ENCODE results near the gene GPR68.
A peak's percentile ranks its signal among the peaks of the same experiment; 100 is the strongest.

Gene GPR68

DNA sequence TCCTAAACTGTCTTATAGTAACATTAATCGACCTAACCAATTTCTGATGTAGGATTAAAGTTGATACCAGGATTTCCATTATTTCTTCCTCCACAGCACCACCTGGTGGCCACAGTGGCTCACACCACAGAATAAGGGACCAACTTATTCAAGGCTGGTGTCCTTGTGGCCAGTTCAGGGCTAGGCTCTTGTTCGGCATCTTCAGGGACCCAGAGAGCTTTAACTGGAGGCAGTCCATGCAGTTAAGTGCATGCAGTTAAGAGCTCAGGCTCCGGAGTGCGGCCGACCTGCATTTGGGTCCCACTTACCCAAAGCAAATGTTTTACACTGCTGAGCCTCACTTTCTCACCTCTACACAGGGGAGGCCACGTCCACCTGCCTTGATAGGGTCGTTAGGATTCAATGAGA, 42.0 kb upstream of the GPR68 start:
- Histone ChIP-seq H2BK12ac (ENCODE audit: low read length) (no peak overlapping the region), H2BK120ac (ENCODE audit: low read depth, low read length) (no peak overlapping the region), H3K36me3 (replicated peaks in 1 of 2; ENCODE audit: control insufficient read depth in 2 of 2, insufficient read depth in 2 of 2, low read length in 2 of 2) (peaks cover 37 to 96% of the 10 kb centered on the region in 2 donors), H3K14ac (ENCODE audit: low read length) (no peak overlapping the region), H2AFZ (ENCODE audit: low read length) (no peak overlapping the region), H3K4me1 (ENCODE audit: control insufficient read depth in 2 of 2, insufficient read depth in 1 of 2, low read depth in 1 of 2, low read length in 2 of 2) (peaks cover 0 to 2% of the 10 kb centered on the region in 2 donors), H4K8ac (ENCODE audit: low read depth, low read length) (no peak overlapping the region), H4K91ac (ENCODE audit: low read depth, low read length, poor library complexity) (no peak overlapping the region), H3K79me1 (ENCODE audit: low read depth, low read length) (no peaks in the 10 kb centered on the region), H3K18ac (ENCODE audit: low read length) (no peak overlapping the region), H3K9ac (ENCODE audit: low read depth, low read length, poor library complexity) (no peak overlapping the region), H3K23ac (ENCODE audit: low read depth, low read length, poor library complexity) (no peak overlapping the region), H2BK15ac (ENCODE audit: low read length) (no peak overlapping the region), H2AK5ac (ENCODE audit: low read depth, low read length) (no peak overlapping the region), H3K4me2 (ENCODE audit: insufficient read depth, low read length, poor library complexity, severe bottlenecking) (no peak overlapping the region), H2BK5ac (ENCODE audit: low read length) (no peak overlapping the region), H3K27ac (replicated peaks; ENCODE audit: low read length) (no peak overlapping the region), H3K27me3 (ENCODE audit: control insufficient read depth in 3 of 3, insufficient read depth in 3 of 3, low read depth in 1 of 3, low read length in 3 of 3) (no peaks in the 10 kb centered on the region), H3K9me3 (replicated peaks in 1 of 2; ENCODE audit: control insufficient read depth in 2 of 2, insufficient read depth in 1 of 2, low read depth in 1 of 2, low read length in 2 of 2) (no peaks in the 10 kb centered on the region), H3K4ac (ENCODE audit: low read length) (no peak overlapping the region), H3K4me3 (ENCODE audit: low read length in 2 of 2) (no peak overlapping the region)
- DNase-seq (ENCODE audit: low spot score): peak; percentile 80
- WGBS, 2 donors (ENCODE audit: extremely low coverage in 2 of 2, insufficient read length in 2 of 2, insufficient replicate concordance in 1 of 2): no CpG with 5 or more reads among the region's 7 CpGs

DNA sequence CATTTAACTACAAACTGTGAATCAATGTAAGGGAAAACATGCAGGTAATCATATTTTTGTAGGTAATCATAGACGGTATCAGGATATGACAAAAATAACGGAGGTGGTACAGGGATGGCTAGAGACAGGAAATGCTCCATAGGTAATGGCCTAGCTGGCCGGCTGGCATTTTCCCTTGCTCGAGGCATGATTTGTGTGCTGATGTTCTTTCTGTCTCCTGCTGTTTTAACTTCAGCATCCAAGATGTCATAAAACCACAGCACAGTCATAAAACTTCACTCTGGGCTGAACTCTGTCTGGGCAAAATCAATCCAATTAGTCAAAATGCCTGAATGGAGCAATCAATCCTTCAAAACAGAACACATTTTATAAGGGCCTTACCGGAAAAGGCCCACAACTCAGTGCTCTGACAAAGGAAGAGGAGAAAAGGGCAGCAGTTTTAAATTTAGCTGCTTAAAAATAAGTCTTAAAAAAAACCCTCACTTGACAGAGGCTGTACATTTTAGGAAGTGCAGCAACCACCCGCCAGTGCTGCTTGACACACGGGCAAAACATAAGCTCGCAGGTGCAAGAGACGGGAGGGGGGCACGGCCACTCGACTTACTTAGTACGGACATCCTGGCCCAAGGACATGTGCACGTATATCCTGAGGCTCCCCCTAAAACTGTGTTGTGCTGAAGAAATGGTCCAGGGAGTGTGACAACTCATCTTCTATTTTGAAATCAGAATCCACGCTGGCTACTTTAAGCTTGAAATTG, 40.5 kb upstream of the GPR68 start:
- no peak overlapping the region for H3K23ac ChIP-seq (ENCODE audit: low read depth, low read length, poor library complexity)
- H3K18ac ChIP-seq (ENCODE audit: low read length): no peak overlapping the region
- H2BK120ac ChIP-seq (ENCODE audit: low read depth, low read length): no peak overlapping the region
- WGBS, 2 donors (ENCODE audit: extremely low coverage in 2 of 2, insufficient read length in 2 of 2, insufficient replicate concordance in 1 of 2): no CpG with 5 or more reads among the region's 14 CpGs
- H4K91ac ChIP-seq (ENCODE audit: low read depth, low read length, poor library complexity): no peak overlapping the region
- no peak overlapping the region for H4K8ac ChIP-seq (ENCODE audit: low read depth, low read length)
- H3K9ac ChIP-seq (ENCODE audit: low read depth, low read length, poor library complexity): no peak overlapping the region
- no peak overlapping the region for H3K27ac ChIP-seq (replicated peaks; ENCODE audit: low read length)
- H2AFZ ChIP-seq (ENCODE audit: low read length): no peak overlapping the region
- no peak overlapping the region for H3K4me3 ChIP-seq (ENCODE audit: low read length in 2 of 2)
- no peak overlapping the region for H3K4me2 ChIP-seq (ENCODE audit: insufficient read depth, low read length, poor library complexity, severe bottlenecking)
- H3K36me3 ChIP-seq (replicated peaks in 1 of 2; ENCODE audit: control insufficient read depth in 2 of 2, insufficient read depth in 2 of 2, low read length in 2 of 2): peaks cover 35 to 96% of the 10 kb centered on the region in 2 donors
- no peaks in the 10 kb centered on the region for H3K27me3 ChIP-seq (ENCODE audit: control insufficient read depth in 3 of 3, insufficient read depth in 3 of 3, low read depth in 1 of 3, low read length in 3 of 3)
- H2AK5ac ChIP-seq (ENCODE audit: low read depth, low read length): no peak overlapping the region
- H3K9me3 ChIP-seq (replicated peaks in 1 of 2; ENCODE audit: control insufficient read depth in 2 of 2, insufficient read depth in 1 of 2, low read depth in 1 of 2, low read length in 2 of 2): no peaks in the 10 kb centered on the region
- H2BK15ac ChIP-seq (ENCODE audit: low read length): no peak overlapping the region
- H3K4me1 ChIP-seq (ENCODE audit: control insufficient read depth in 2 of 2, insufficient read depth in 1 of 2, low read depth in 1 of 2, low read length in 2 of 2): peaks cover 0 to 2% of the 10 kb centered on the region in 2 donors
- H2BK5ac ChIP-seq (ENCODE audit: low read length): no peak overlapping the region
- H3K79me1 ChIP-seq (ENCODE audit: low read depth, low read length): no peaks in the 10 kb centered on the region
- DNase-seq (ENCODE audit: low spot score): no peak
- no peak overlapping the region for H3K14ac ChIP-seq (ENCODE audit: low read length)
- H3K4ac ChIP-seq (ENCODE audit: low read length): no peak overlapping the region
- no peak overlapping the region for H2BK12ac ChIP-seq (ENCODE audit: low read length)

DNA sequence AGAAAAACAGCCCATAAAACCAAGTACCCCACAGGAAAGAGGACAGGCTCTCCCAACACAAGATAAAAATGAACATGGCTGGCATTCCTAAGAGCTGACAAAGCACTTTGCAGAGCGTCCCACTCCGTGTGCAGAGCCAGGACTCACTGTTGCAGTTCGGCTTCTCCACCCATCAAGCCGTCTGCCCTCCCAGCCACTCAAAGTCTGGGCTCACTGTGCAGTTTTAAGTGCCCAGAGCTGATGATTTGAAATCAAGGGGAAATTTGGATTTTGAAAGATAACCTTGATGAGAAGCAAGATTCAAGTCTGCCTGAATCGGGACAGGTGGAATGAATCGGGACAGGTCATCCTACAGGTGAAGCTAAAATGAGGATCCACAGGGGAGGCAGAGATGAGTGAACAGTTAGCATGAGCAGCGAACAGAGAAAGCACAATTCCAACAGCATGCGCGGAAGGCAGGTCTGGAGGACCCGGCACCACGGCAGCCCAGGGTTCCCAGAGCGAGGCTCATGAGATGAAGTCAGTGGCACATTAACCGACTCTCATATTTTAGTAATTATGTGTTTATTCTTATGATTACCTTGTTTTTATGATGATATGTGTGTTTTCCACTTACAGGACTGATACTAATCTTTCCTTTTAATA, 39.8 kb upstream of the GPR68 start:
- H2AFZ ChIP-seq (ENCODE audit: low read length): no peak overlapping the region
- no peak overlapping the region for H3K23ac ChIP-seq (ENCODE audit: low read depth, low read length, poor library complexity)
- H3K4me1 ChIP-seq (ENCODE audit: control insufficient read depth in 2 of 2, insufficient read depth in 1 of 2, low read depth in 1 of 2, low read length in 2 of 2): peaks cover 0 to 2% of the 10 kb centered on the region in 2 donors
- no peak for DNase-seq (ENCODE audit: low spot score)
- H4K91ac ChIP-seq (ENCODE audit: low read depth, low read length, poor library complexity): no peak overlapping the region
- no peaks in the 10 kb centered on the region for H3K79me1 ChIP-seq (ENCODE audit: low read depth, low read length)
- H3K4me2 ChIP-seq (ENCODE audit: insufficient read depth, low read length, poor library complexity, severe bottlenecking): no peak overlapping the region
- H3K9ac ChIP-seq (ENCODE audit: low read depth, low read length, poor library complexity): no peak overlapping the region
- no peak overlapping the region for H2AK5ac ChIP-seq (ENCODE audit: low read depth, low read length)
- no peak overlapping the region for H3K4ac ChIP-seq (ENCODE audit: low read length)
- H3K36me3 ChIP-seq (replicated peaks in 1 of 2; ENCODE audit: control insufficient read depth in 2 of 2, insufficient read depth in 2 of 2, low read length in 2 of 2): peaks cover 35 to 96% of the 10 kb centered on the region in 2 donors
- H2BK120ac ChIP-seq (ENCODE audit: low read depth, low read length): no peak overlapping the region
- H2BK15ac ChIP-seq (ENCODE audit: low read length): no peak overlapping the region
- H3K9me3 ChIP-seq (replicated peaks in 1 of 2; ENCODE audit: control insufficient read depth in 2 of 2, insufficient read depth in 1 of 2, low read depth in 1 of 2, low read length in 2 of 2): no peaks in the 10 kb centered on the region
- no peak overlapping the region for H4K8ac ChIP-seq (ENCODE audit: low read depth, low read length)
- no peak overlapping the region for H3K14ac ChIP-seq (ENCODE audit: low read length)
- no CpG with 5 or more reads among the region's 13 CpGs for WGBS, 2 donors (ENCODE audit: extremely low coverage in 2 of 2, insufficient read length in 2 of 2, insufficient replicate concordance in 1 of 2)
- H2BK12ac ChIP-seq (ENCODE audit: low read length): no peak overlapping the region
- no peak overlapping the region for H2BK5ac ChIP-seq (ENCODE audit: low read length)
- no peaks in the 10 kb centered on the region for H3K27me3 ChIP-seq (ENCODE audit: control insufficient read depth in 3 of 3, insufficient read depth in 3 of 3, low read depth in 1 of 3, low read length in 3 of 3)
- H3K27ac ChIP-seq (replicated peaks; ENCODE audit: low read length): no peak overlapping the region
- H3K18ac ChIP-seq (ENCODE audit: low read length): no peak overlapping the region
- no peak overlapping the region for H3K4me3 ChIP-seq (ENCODE audit: low read length in 2 of 2)

DNA sequence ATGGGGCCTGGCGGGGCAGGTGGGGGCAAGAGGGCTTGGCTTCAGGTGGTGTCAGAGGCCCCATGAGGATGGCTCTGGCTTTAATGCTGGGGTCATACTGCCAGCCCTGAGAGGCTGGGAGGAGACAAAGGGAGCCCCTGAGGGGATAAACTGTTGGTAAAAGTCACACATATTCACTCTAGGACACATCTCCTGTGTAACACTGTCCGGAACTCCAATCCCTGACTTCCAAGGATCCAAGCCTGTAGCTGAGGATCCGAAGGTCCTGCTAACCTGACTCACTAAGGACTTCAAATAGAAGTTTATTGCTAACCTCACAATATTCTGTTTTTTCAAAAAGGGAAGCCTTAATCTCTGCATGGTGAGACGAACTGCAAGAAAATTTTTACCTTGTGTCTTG, 39.2 kb upstream of the GPR68 start:
- no peak overlapping the region for H3K4me2 ChIP-seq (ENCODE audit: insufficient read depth, low read length, poor library complexity, severe bottlenecking)
- no peaks in the 10 kb centered on the region for H3K79me1 ChIP-seq (ENCODE audit: low read depth, low read length)
- no peak overlapping the region for H2BK120ac ChIP-seq (ENCODE audit: low read depth, low read length)
- H3K14ac ChIP-seq (ENCODE audit: low read length): no peak overlapping the region
- H3K4me1 ChIP-seq (ENCODE audit: control insufficient read depth in 2 of 2, insufficient read depth in 1 of 2, low read depth in 1 of 2, low read length in 2 of 2): peaks cover 0 to 2% of the 10 kb centered on the region in 2 donors
- H2AK5ac ChIP-seq (ENCODE audit: low read depth, low read length): peak overlapping the region; percentile 11
- no peak overlapping the region for H2BK12ac ChIP-seq (ENCODE audit: low read length)
- H3K23ac ChIP-seq (ENCODE audit: low read depth, low read length, poor library complexity): no peak overlapping the region
- no peak overlapping the region for H2BK5ac ChIP-seq (ENCODE audit: low read length)
- H3K27ac ChIP-seq (replicated peaks; ENCODE audit: low read length): no peak overlapping the region
- H3K27me3 ChIP-seq (ENCODE audit: control insufficient read depth in 3 of 3, insufficient read depth in 3 of 3, low read depth in 1 of 3, low read length in 3 of 3): no peaks in the 10 kb centered on the region
- no peak overlapping the region for H3K18ac ChIP-seq (ENCODE audit: low read length)
- no peak overlapping the region for H3K4me3 ChIP-seq (ENCODE audit: low read length in 2 of 2)
- H3K9me3 ChIP-seq (replicated peaks in 1 of 2; ENCODE audit: control insufficient read depth in 2 of 2, insufficient read depth in 1 of 2, low read depth in 1 of 2, low read length in 2 of 2): no peaks in the 10 kb centered on the region
- DNase-seq (ENCODE audit: low spot score): no peak
- no peak overlapping the region for H3K9ac ChIP-seq (ENCODE audit: low read depth, low read length, poor library complexity)
- no CpG with 5 or more reads among the region's 4 CpGs for WGBS, 2 donors (ENCODE audit: extremely low coverage in 2 of 2, insufficient read length in 2 of 2, insufficient replicate concordance in 1 of 2)
- H4K91ac ChIP-seq (ENCODE audit: low read depth, low read length, poor library complexity): no peak overlapping the region
- no peak overlapping the region for H4K8ac ChIP-seq (ENCODE audit: low read depth, low read length)
- H3K36me3 ChIP-seq (replicated peaks in 1 of 2; ENCODE audit: control insufficient read depth in 2 of 2, insufficient read depth in 2 of 2, low read length in 2 of 2): peaks cover 36 to 97% of the 10 kb centered on the region in 2 donors
- no peak overlapping the region for H3K4ac ChIP-seq (ENCODE audit: low read length)
- no peak overlapping the region for H2AFZ ChIP-seq (ENCODE audit: low read length)
- H2BK15ac ChIP-seq (ENCODE audit: low read length): no peak overlapping the region
